Mononuclear cell (primary cell): ENCODE measurements around the gene SORBS1. TPM values are rescaled to one million over a fixed set of nuclear protein-coding genes. Genes with fewer than 3 reads are reported as not detected.

Experiments used
- H3K27me3 ChIP-seq: 2 replicates; pipeline ENCODE4 v1.6.0; 2011; ENCODE audit warnings: low read length, control low read depth; ENCODE audit not compliant: insufficient read depth
- H3K4me1 ChIP-seq: 2 replicates; pipeline ENCODE4 v1.5.1; 2011; ENCODE audit warnings: mild to moderate bottlenecking, low read length, control low read depth; ENCODE audit not compliant: insufficient read depth
- H3K4me3 ChIP-seq: 2 replicates; pipeline ENCODE4 v1.5.1; 2011; ENCODE audit warnings: mild to moderate bottlenecking, low read length, moderate library complexity
- H3K9me3 ChIP-seq: 2 replicates; pipeline ENCODE4 v1.5.1; 2011; ENCODE audit warnings: low read depth, mild to moderate bottlenecking, control low read depth, low read length
- total RNA-seq: library from RNA; depleted of rRNA; stranded (reverse); fragments of >200 nt; gene quantifications from one replicate; pipeline ENCODE4 v1.2.3, GENCODE V29; 2012

The SORBS1 gene
- total RNA-seq, 1 donor, result 5.2 TPM

DNA sequence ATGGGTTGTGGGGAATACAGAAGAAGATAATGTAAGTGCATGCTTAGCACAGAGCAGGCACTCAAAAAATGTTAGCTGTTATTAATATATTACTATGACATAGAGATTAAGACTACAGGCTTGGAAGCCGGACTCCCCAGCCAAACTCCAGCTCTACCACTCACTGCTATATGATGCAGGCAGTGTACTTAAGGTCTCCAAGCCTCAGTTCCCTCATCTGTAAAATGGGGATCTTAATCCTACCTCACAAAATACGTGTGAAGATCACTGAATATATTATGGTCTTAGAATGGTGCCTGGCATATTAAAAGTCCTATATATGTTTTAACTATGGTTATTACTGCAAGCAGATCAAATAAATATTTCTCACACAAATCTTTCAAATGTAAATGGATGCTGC is 275.6 kb downstream of the SORBS1 start:
- Histone ChIP-seq H3K27me3 (peaks cover 16% of the 10 kb centered on the region), H3K9me3 (no peaks in the 10 kb centered on the region), H3K4me3 (no peak overlapping the region), H3K4me1 (peaks cover 11% of the 10 kb centered on the region)

DNA sequence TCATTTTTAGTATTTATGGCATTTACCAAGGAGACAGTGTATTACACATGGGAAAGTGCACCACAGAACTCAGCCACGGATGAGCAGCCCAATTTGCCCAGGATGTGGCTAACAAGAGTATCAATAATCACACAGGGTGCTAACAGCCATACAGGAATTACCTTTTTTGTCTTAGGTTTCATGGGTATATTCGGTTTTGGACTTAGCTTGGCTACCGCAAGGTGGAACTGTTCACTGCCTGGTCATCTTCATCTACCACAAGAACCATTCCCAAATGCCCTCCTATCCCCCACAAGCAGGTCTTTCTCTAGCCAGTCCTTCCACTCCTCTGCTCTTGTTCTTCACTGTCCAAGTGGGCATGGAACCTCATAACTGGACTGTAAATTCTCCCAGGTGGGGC is 276.4 kb downstream of the SORBS1 start:
- H3K4me1 ChIP-seq, result peaks cover 8% of the 10 kb centered on the region
- no peaks in the 10 kb centered on the region for H3K9me3 ChIP-seq
- H3K27me3 ChIP-seq, result peaks cover 13% of the 10 kb centered on the region
- no peak overlapping the region for H3K4me3 ChIP-seq

DNA sequence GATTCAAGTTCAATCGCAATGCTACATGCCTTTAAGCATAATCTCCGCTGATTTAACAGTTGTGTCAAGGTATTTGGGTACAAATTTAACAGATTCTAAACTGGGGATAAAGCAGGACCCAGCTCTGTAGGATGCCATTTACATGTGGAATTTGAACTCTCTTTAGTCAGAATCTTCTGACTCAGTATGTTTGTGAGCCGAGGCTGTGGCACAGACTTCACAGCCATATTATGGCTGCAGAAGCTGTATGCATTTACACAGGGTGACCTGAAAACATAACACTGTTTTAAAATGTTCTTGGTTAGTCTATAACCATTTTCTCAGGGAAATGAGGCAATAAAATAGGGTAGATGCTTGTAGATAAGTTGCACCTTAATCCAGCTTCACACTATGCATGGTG is 279.1 kb downstream of the SORBS1 start:
- Histone ChIP-seq H3K4me1 (no peaks in the 10 kb centered on the region), H3K9me3 (no peaks in the 10 kb centered on the region), H3K4me3 (no peak overlapping the region), H3K27me3 (no peaks in the 10 kb centered on the region)

DNA sequence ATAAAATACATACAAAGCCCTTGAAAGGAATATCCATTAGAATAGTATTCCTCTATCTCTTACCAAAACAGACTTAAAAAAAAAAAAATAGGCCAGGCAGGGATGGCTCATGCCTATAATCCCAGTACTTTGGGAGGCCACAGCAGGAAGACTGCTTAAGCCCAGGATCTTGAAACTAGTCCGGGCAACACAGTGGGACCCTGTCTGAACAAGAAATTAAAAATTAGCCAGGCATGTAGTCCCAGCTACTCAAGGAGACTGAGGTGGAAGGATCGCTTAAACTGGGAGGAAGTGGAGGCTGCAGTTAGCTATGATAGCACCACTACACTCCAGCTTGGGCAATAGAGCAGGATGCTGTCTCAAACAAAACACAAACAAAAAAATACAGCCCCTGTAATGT is 280.0 kb downstream of the SORBS1 start:
- H3K9me3 ChIP-seq, result no peaks in the 10 kb centered on the region
- H3K27me3 ChIP-seq, result no peaks in the 10 kb centered on the region
- H3K4me1 ChIP-seq, result no peaks in the 10 kb centered on the region
- H3K4me3 ChIP-seq, result no peak overlapping the region

DNA sequence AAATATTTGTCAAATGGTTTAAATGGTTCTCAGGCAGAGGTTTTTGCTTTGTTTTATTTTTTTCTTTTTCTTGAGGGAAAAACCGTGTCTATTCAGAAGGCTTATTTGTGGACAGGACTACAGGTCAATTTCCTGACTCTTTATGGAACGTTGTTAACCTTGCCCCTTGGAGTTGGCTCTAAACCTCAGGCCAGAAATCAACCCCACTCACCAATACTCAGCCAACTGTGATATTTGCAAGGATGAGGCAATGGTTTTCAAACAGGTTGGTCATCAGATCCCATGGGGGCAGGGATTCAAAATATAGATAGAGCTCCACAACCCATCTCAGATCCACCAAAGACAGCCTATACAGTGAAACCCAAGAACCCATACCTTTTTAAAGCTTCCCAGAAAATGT is 280.5 kb downstream of the SORBS1 start:
- H3K9me3 ChIP-seq, result no peaks in the 10 kb centered on the region
- no peaks in the 10 kb centered on the region for H3K27me3 ChIP-seq
- no peak overlapping the region for H3K4me3 ChIP-seq
- H3K4me1 ChIP-seq, result no peaks in the 10 kb centered on the region

DNA sequence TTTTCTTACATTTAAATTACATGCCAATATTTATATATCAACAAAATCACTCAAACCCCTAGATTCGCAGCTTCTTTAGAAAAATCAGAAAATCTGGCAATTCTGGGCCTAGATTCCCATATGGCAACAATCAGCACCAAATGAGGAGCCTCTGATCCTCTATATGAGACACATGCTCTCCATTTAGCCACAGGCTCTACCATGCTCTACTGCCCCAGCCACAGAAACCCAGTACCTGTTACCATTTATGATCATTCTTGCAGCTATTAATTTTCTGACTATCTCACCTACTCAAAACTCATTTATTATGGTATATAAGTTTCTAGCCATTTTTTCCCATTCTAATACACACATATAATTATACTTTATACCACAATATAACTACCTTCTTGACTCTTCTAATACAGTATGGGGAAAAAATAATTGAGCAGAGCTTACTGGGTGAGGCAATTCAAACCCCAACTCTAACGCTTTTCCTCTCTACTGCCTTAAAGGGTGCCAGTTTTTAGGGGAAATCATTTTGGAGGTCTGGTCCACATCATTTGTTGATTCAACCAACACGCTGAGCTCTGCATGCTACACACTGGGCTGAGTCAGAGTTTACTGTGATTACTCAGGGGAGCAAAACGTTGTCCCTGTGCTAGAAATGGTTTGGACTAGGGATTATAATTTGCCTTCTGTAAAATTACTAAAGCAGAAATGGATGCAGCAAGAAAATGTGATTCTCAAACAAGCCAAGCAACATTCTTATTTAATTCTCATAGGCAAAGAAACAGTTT is 281.9 kb downstream of the SORBS1 start:
- Histone ChIP-seq H3K27me3 (no peaks in the 10 kb centered on the region), H3K4me1 (no peaks in the 10 kb centered on the region)

DNA sequence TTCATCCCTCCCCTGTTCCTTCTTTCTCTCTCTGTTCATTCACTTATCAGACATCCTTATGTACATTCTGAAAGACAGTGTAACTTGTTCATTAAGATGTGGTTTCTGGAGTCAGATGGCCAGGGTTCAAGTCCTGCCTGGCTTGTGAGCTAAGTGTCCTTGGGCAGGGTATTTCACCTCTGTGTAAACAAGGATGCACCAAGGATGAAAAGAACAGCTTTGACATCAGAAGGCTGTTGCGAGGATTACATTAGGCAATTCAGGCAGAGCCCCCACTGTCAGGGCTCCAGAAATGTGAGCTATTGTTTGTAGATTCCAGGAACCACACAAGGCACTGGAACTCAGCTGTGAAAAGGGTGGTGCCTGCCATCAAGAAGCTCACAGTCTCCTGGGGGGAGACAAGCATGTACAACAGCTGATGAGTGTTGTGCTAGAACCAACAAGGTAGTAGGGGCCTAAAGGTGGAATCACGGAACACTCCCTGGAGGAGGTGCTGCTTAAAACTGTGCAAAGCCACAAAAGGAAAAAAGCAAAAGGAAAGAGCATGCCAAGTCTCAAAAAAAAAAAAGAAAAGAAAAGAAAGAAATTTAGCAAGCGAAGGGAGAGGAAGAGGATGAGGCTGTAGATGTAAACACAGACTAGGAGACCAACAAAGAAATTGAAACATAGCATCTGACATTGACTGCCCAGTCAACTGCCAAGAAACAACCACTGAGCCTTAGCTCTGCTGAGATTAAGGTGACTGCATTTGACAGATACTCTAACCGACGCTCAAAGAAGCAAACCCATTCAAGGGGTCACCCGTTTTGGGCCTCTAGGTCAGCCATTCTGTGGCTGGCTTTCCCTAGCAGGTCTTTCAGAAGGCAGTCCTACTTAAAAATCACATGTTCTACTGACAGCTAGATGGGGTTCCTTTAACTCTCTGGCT is 282.8 kb downstream of the SORBS1 start:
- Histone ChIP-seq H3K27me3 (no peaks in the 10 kb centered on the region), H3K4me3 (no peak overlapping the region), H3K4me1 (no peaks in the 10 kb centered on the region), H3K9me3 (no peaks in the 10 kb centered on the region)

More for the DNA sequence above, 281.9 kb downstream of the SORBS1 start:
- no peaks in the 10 kb centered on the region for H3K9me3 ChIP-seq
- H3K4me3 ChIP-seq, result no peak overlapping the region

DNA sequence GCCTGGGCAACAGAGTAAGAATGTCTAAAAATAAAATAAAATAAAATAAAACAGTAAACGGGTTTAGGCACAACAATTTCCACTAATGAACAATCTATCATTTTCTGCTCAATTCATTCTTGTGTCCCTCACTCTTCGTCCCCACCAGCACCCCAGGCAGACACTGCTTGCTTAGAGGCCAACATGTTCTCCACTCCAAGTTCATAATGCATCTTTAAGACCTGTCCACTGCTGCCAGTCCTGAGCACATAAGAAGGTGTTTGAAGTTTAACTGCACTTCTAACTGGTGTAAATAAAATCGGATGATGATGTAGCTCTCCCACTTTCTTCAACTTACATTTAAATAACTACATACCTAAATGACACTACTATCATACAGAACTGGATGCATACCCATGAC is 283.6 kb downstream of the SORBS1 start:
- no peak overlapping the region for H3K4me3 ChIP-seq
- H3K9me3 ChIP-seq, result no peaks in the 10 kb centered on the region
- H3K27me3 ChIP-seq, result no peaks in the 10 kb centered on the region
- no peaks in the 10 kb centered on the region for H3K4me1 ChIP-seq

DNA sequence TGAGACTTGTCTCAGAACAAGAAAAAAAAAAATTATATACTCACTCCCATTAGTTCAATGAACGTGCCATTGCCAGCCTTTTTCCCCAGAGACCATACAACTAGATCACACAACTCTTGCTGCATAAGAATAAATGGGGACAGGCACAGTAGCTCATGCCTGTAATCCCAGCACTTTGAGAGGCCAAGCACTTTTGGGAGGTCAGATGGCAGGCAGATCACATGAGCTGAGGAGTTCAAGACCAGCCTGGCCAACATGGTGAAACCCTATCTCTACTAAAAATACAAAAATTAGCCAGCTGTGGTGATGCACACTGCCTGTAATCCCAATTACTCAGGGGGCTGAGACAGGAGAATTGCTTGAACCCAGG is 284.0 kb downstream of the SORBS1 start:
- H3K4me1 ChIP-seq, result no peaks in the 10 kb centered on the region
- H3K4me3 ChIP-seq, result no peak overlapping the region
- no peaks in the 10 kb centered on the region for H3K27me3 ChIP-seq
- H3K9me3 ChIP-seq, result no peaks in the 10 kb centered on the region

DNA sequence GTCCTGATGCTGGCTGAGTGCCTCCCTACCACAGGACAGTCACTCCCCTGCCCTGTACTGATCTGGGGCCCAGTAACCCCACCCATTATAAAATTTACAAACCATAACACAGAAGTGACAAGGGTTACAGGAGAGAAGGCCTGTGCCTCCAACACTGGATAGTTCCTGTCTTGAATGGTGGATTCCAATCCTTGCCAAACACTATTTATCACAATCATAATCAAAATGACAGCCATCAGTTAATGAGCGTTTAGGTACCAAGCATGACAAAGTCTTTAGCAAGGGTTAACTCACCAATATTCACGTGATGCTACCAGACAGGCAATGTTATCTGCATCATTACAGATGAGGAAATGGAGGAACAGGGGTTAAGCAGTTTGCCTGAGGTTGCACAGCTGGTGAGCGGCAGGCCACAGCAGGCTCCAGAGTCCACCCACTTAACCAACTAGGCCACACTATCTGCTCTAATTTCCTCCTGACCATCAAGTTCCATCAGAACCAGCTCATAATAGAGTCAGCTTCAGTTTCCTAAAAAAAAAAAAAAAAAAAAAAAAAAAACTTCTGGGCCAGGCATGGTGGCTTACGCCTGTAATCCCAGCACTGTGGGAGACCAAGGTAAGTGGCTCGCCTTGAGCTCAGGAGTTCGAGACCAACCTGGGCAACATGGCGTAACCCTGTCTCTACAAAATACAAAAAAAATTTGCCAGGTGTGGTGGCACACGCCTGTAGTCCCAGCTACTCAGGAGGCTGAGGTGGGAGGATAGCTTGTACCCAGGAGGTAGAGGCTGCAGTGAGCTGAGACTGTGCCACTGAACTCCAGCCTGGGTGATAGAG is 284.6 kb downstream of the SORBS1 start:
- no peak overlapping the region for H3K4me3 ChIP-seq
- H3K9me3 ChIP-seq, result no peaks in the 10 kb centered on the region
- no peaks in the 10 kb centered on the region for H3K27me3 ChIP-seq
- no peaks in the 10 kb centered on the region for H3K4me1 ChIP-seq

DNA sequence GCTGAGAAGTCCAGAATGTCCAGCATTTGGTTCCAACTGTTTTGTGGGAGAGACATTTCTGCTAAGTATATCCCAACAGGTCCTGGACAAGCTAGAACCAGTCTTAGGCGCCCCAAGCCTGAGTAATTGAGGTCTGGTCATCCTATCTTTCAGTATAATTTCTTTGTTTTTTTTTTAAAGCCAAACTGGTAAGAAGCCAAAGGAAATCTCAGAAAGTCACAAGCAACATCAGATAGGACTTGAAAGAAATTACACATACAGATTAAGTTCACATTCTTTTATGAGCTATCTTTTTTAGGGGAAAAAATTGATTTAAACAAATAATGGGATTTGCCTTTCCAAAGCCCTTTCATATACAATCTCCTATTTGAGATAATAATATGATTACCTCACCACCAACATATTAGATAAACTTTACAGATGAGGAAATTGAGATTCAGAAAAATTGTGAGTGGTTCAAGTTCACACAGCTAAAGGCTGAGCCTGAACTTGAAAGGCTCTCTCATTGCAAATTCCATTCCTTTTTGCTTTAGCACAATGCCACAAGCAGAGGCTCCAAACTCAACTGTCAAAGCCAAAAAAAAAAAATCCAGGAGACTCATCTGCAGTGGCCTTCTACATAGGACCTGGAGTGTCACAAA is 285.3 kb downstream of the SORBS1 start:
- no peak overlapping the region for H3K4me3 ChIP-seq
- no peaks in the 10 kb centered on the region for H3K9me3 ChIP-seq
- H3K4me1 ChIP-seq, result no peaks in the 10 kb centered on the region
- no peaks in the 10 kb centered on the region for H3K27me3 ChIP-seq

DNA sequence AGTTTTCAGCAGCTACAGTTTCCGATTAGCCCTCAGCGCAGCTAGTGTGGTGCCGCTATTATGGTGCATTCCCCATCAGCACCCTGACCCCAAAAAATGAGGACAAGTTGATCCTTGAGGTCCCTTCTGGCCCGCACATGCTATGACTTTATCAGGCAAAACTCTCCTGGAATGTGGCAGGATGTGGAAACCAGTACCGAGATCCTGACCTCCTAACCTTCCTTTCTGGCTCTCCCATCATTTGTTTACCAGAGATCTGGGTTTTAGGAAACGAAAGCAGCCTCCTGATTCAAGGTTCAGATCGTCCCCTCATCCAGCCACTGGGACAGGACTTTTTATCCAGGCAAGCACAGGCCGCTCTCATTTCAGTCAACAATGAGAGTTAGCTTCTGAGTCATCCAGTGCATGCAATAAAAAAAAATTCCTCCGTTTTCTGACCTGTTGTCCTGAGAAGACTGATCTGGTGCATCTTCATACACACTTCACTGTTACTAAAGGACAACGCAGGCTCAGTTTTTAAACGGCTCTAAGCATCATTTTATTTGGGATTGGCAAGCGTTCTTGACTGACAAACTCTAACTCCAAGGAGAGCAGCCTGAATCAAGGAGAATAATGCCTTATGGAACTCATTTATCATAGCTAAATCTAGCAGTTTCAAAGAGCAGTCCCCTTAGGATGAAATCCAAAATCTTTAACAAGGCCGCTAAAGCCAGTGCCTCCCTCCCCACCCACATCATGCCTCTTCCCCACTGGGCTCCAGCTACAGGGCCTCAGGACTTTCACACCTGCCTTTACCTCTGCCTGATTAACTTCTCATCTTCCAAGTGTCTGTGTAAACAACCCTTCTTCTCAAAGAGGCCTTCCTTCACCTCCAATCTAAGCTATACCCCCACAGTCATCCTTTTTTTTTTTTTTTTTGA is 287.5 kb downstream of the SORBS1 start:
- no peaks in the 10 kb centered on the region for H3K4me1 ChIP-seq
- no peaks in the 10 kb centered on the region for H3K27me3 ChIP-seq
- H3K4me3 ChIP-seq, result no peak overlapping the region
- H3K9me3 ChIP-seq, result no peaks in the 10 kb centered on the region

DNA sequence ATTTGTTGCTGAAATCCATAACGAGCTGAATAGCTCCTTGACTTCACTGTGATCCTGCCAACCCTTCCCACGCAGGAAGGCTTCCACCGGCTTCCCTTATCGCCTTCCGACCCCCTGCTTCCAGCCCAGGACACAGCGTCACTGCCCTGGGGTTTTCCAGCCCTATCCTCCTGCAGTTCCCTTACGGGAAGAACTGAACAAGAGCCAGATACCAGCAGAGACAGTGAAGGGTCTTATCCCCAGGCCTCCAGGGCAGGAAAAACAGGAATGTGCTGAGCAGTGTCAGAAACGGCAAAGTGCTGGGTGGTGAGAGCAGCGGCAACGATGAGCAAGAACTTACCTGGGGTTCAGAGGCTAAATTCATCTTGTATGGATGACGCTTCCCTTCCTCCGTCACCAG is 292.7 kb downstream of the SORBS1 start:
- Histone ChIP-seq H3K27me3 (no peaks in the 10 kb centered on the region), H3K4me3 (no peak overlapping the region), H3K9me3 (no peaks in the 10 kb centered on the region), H3K4me1 (no peaks in the 10 kb centered on the region)

DNA sequence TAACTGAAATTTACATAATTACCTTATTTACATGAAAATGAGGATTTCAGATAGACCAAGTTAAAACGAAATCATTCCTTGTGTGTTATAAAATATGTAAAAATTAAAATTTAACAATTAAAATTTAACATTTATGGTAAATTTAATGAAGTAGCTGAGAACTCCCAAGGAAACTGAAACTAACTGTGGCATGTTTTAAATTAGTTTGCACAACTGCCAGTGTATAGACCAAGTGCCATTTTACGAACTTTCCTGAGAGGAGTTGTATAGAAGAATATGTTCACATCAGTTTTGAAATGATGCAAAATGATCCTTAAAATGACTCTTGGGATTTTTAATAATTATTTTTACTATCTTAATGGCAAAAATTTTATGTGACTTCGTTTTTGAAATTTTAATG is 293.9 kb downstream of the SORBS1 start:
- Histone ChIP-seq H3K27me3 (no peaks in the 10 kb centered on the region), H3K9me3 (no peaks in the 10 kb centered on the region), H3K4me3 (no peak overlapping the region), H3K4me1 (no peaks in the 10 kb centered on the region)
